Measurements from ENCODE around the gene RBM39.
"Not testable (repeated sequence)": the region's sequence is repeated elsewhere in the genome, so short reads cannot be mapped to it uniquely, and the experiment has no call there.

RBM39 gene

GRCh38 chr20:35757098-35757705 is 15.1 kb upstream of the RBM39 start:
- Histone ChIP-seq H3K27ac (ENCODE audit: low read depth, low read length) (no peak overlapping the region), H3K4me3 (ENCODE audit: insufficient read depth, low read length, poor library complexity, severe bottlenecking) (no peak overlapping the region), H2AFZ (ENCODE audit: low read depth, low read length, severe bottlenecking) (no peak overlapping the region), H3K27me3 (ENCODE audit: low read length) (no peaks in the 10 kb centered on the region), H3K9ac (ENCODE audit: low read length) (no peak overlapping the region), H4K20me1 (ENCODE audit: low read depth, low read length) (no peaks in the 10 kb centered on the region), H3F3A (ENCODE audit: insufficient read depth) (no peaks in the 10 kb centered on the region), H3K79me2 (ENCODE audit: insufficient read depth, low read length) (no peaks in the 10 kb centered on the region), H3K36me3 (ENCODE audit: low read length) (no peaks in the 10 kb centered on the region), H3K9me3 (ENCODE audit: insufficient read depth, low read length) (no peaks in the 10 kb centered on the region), H3K9me2 (replicated peaks; ENCODE audit: insufficient read depth, low read length) (no peaks in the 10 kb centered on the region), H3K4me2 (ENCODE audit: low read depth, low read length, poor library complexity, severe bottlenecking) (no peak overlapping the region)
- TF ChIP-seq, protein P1, sequence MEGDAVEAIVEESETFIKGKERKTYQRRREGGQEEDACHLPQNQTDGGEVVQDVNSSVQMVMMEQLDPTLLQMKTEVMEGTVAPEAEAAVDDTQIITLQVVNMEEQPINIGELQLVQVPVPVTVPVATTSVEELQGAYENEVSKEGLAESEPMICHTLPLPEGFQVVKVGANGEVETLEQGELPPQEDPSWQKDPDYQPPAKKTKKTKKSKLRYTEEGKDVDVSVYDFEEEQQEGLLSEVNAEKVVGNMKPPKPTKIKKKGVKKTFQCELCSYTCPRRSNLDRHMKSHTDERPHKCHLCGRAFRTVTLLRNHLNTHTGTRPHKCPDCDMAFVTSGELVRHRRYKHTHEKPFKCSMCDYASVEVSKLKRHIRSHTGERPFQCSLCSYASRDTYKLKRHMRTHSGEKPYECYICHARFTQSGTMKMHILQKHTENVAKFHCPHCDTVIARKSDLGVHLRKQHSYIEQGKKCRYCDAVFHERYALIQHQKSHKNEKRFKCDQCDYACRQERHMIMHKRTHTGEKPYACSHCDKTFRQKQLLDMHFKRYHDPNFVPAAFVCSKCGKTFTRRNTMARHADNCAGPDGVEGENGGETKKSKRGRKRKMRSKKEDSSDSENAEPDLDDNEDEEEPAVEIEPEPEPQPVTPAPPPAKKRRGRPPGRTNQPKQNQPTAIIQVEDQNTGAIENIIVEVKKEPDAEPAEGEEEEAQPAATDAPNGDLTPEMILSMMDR (IDR thresholded peaks at IDR 0.05; ENCODE audit: insufficient read depth, low read length, poor library complexity, severe bottlenecking) = no peak
- TF ChIP-seq EZH2phosphoT487 (conservative IDR thresholded peaks at IDR 0.05; ENCODE audit: low read length) = no peak

GRCh38 chr20:35756404-35756803 is 14.3 kb upstream of the RBM39 start:
- H3K9ac ChIP-seq (ENCODE audit: low read length) = no peak overlapping the region
- TF ChIP-seq EZH2phosphoT487 (conservative IDR thresholded peaks at IDR 0.05; ENCODE audit: low read length) = no peak
- TF ChIP-seq, protein P1 (IDR thresholded peaks at IDR 0.05; ENCODE audit: insufficient read depth, low read length, poor library complexity, severe bottlenecking) = no peak
- no peaks in the 10 kb centered on the region for H3K9me3 ChIP-seq (ENCODE audit: insufficient read depth, low read length)
- no peaks in the 10 kb centered on the region for H3K79me2 ChIP-seq (ENCODE audit: insufficient read depth, low read length)
- H2AFZ ChIP-seq (ENCODE audit: low read depth, low read length, severe bottlenecking) = no peak overlapping the region
- H4K20me1 ChIP-seq (ENCODE audit: low read depth, low read length) = no peaks in the 10 kb centered on the region
- no peaks in the 10 kb centered on the region for H3K27me3 ChIP-seq (ENCODE audit: low read length)
- no peaks in the 10 kb centered on the region for H3F3A ChIP-seq (ENCODE audit: insufficient read depth)
- no peaks in the 10 kb centered on the region for H3K9me2 ChIP-seq (replicated peaks; ENCODE audit: insufficient read depth, low read length)
- H3K4me2 ChIP-seq (ENCODE audit: low read depth, low read length, poor library complexity, severe bottlenecking) = no peak overlapping the region
- no peaks in the 10 kb centered on the region for H3K36me3 ChIP-seq (ENCODE audit: low read length)
- no peak overlapping the region for H3K27ac ChIP-seq (ENCODE audit: low read depth, low read length)
- H3K4me3 ChIP-seq (ENCODE audit: insufficient read depth, low read length, poor library complexity, severe bottlenecking) = no peak overlapping the region

DNA sequence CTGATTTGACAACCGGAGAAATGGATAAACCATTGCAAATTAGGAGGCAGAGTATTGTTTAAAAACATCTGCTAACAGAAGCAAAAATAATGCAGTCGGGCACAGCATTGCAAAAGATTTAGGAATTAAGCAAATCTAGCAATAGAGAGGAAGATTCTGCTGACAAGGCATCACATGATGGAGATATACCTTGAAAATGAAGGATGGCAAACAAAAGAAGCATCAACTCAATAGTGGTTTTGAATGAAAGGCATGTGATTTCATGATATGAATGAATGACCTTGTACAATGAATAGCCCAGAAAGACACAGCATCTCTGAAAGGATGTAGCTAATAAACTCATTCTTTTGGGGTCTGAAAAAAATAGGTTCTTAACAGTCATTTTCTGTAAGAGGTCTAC is 8.6 kb upstream of the RBM39 start:
- H3K4me2 ChIP-seq (ENCODE audit: low read depth, low read length, poor library complexity, severe bottlenecking) = no peak overlapping the region
- H3K27ac ChIP-seq (ENCODE audit: low read depth, low read length) = no peak overlapping the region
- H3K4me3 ChIP-seq (ENCODE audit: insufficient read depth, low read length, poor library complexity, severe bottlenecking) = no peak overlapping the region
- H3K79me2 ChIP-seq (ENCODE audit: insufficient read depth, low read length) = no peaks in the 10 kb centered on the region
- no peaks in the 10 kb centered on the region for H3K36me3 ChIP-seq (ENCODE audit: low read length)
- no peaks in the 10 kb centered on the region for H3K9me2 ChIP-seq (replicated peaks; ENCODE audit: insufficient read depth, low read length)
- H2AFZ ChIP-seq (ENCODE audit: low read depth, low read length, severe bottlenecking) = no peak overlapping the region
- no peak for TF ChIP-seq EZH2phosphoT487 (conservative IDR thresholded peaks at IDR 0.05; ENCODE audit: low read length)
- TF ChIP-seq, protein P1 (IDR thresholded peaks at IDR 0.05; ENCODE audit: insufficient read depth, low read length, poor library complexity, severe bottlenecking) = no peak
- H4K20me1 ChIP-seq (ENCODE audit: low read depth, low read length) = no peaks in the 10 kb centered on the region
- no peaks in the 10 kb centered on the region for H3K27me3 ChIP-seq (ENCODE audit: low read length)
- no peaks in the 10 kb centered on the region for H3F3A ChIP-seq (ENCODE audit: insufficient read depth)
- no peak overlapping the region for H3K9ac ChIP-seq (ENCODE audit: low read length)
- no peaks in the 10 kb centered on the region for H3K9me3 ChIP-seq (ENCODE audit: insufficient read depth, low read length)

GRCh38 chr20:35744492-35744841 is 2.4 kb upstream of the RBM39 start:
- Histone ChIP-seq H3K36me3 (ENCODE audit: low read length) (peaks cover 17% of the 10 kb centered on the region), H3F3A (ENCODE audit: insufficient read depth) (peaks cover 29% of the 10 kb centered on the region; the same call in 1 of the 2 replicates), H4K20me1 (ENCODE audit: low read depth, low read length) (peaks cover 13% of the 10 kb centered on the region), H3K79me2 (ENCODE audit: insufficient read depth, low read length) (peaks cover 30% of the 10 kb centered on the region)
- not testable (repeated sequence) for H3K9ac ChIP-seq (ENCODE audit: low read length); H3K27ac ChIP-seq (ENCODE audit: low read depth, low read length); H2AFZ ChIP-seq (ENCODE audit: low read depth, low read length, severe bottlenecking); H3K27me3 ChIP-seq (ENCODE audit: low read length); H3K4me2 ChIP-seq (ENCODE audit: low read depth, low read length, poor library complexity, severe bottlenecking); H3K9me2 ChIP-seq (replicated peaks; ENCODE audit: insufficient read depth, low read length); H3K9me3 ChIP-seq (ENCODE audit: insufficient read depth, low read length); H3K4me3 ChIP-seq (ENCODE audit: insufficient read depth, low read length, poor library complexity, severe bottlenecking)

Data from SU-DHL-6 (cell line).